Measurements from ENCODE around the gene INTS11. TPM values are rescaled to one million over a fixed set of nuclear protein-coding genes. Genes with fewer than 3 reads are reported as not detected.

INTS11 gene
- polyA plus RNA-seq, 2 of the 4 experiments (the other 2 are of a cell fraction), result 41.9 to 62.9 TPM

- DNase-seq (ENCODE audit: low read depth in 1 of 2, low spot score in 1 of 2), result no peak
- WGBS (ENCODE audit: missing lambda C conversion rate), result 57% methylated on average over 8 of the region's 11 CpGs
- no peak for TF ChIP-seq CTCF (IDR thresholded peaks at IDR 0.05)
- no peak for TF ChIP-seq E2F6 (IDR thresholded peaks at IDR 0.05; ENCODE audit: borderline replicate concordance, low read depth)
- TF ChIP-seq SMC3 (IDR thresholded peaks at IDR 0.05), result no peak
- no peak for TF ChIP-seq KDM5A (IDR thresholded peaks at IDR 0.05)
- no peak for TF ChIP-seq PHF8 (IDR thresholded peaks at IDR 0.05; ENCODE audit: borderline replicate concordance, low read depth)
- no peak for TF ChIP-seq GATA3 (IDR thresholded peaks at IDR 0.05; ENCODE audit: borderline replicate concordance)
- no peak for TF ChIP-seq TP53 (CRISPR knock-in tag; IDR thresholded peaks at IDR 0.05)
- no peak for TF ChIP-seq NR3C1 (IDR thresholded peaks at IDR 0.05)
- no peak for TF ChIP-seq RAD21 (conservative IDR thresholded peaks at IDR 0.05 in 1 of 2, IDR thresholded peaks at IDR 0.05 in 1 of 2)
- TF ChIP-seq CEBPB (IDR thresholded peaks at IDR 0.05), result no peak
- no peak for TF ChIP-seq ZNF302 (CRISPR knock-in tag; IDR thresholded peaks at IDR 0.05)
- no peak for TF ChIP-seq PBX3 (IDR thresholded peaks at IDR 0.05)
- TF ChIP-seq TFCP2L1 (CRISPR knock-in tag; IDR thresholded peaks at IDR 0.05), result no peak
- TF ChIP-seq NPAS2 (CRISPR knock-in tag; IDR thresholded peaks at IDR 0.05; ENCODE audit: borderline replicate concordance), result no peak
- TF ChIP-seq ZFP36 (IDR thresholded peaks at IDR 0.05; ENCODE audit: borderline replicate concordance, partially characterized antibody), result no peak
- no peak for TF ChIP-seq RFX5 (IDR thresholded peaks at IDR 0.05)
- H3K4me2 ChIP-seq, result peak overlapping the region; percentile 91
- H3K9me3 ChIP-seq, result no peaks in the 10 kb centered on the region
- CTCF ChIA-PET, result interaction anchor here (1.1 to 1.6 kb wide), 5 partner anchors 15 to 325 kb away, joined by 3 to 7 read pairs (median 3); no protein-coding TSS in a partner anchor
- FAIRE-seq, result no peak
- ATAC-seq, result peak in 1 of 2 experiments; percentile 8; a peak in 3 of 6 replicates
- peak overlapping the region; percentile 91 for H3K4me3 ChIP-seq
- peaks cover 41% of the 10 kb centered on the region for H3K4me1 ChIP-seq
- POLR2A ChIA-PET, result no interaction called here
- peak overlapping the region; percentile 87 to 95 for H3K27ac ChIP-seq
These were observed 18.3 kb downstream of the INTS11 start for GRCh38 chr1:1306070-1306660.

- DNase-seq (ENCODE audit: low read depth in 1 of 2, low spot score in 1 of 2), result peak in 1 of 2 experiments; percentile 53
- Histone ChIP-seq H3K4me2 (peak overlapping the region; percentile 91), H3K9me3 (no peaks in the 10 kb centered on the region), H3K4me1 (peaks cover 41% of the 10 kb centered on the region), H3K27ac (peak overlapping the region; percentile 87 to 95), H3K4me3 (peak overlapping the region; percentile 29)
- POLR2A ChIA-PET, result no interaction called here
- FAIRE-seq, result no peak
- 64% methylated on average over 5 of the region's 25 CpGs for WGBS (ENCODE audit: missing lambda C conversion rate)
- no peak for TF ChIP-seq FOSL2 (IDR thresholded peaks at IDR 0.05)
- peak; percentile 50 for TF ChIP-seq FOSL2 (CRISPR knock-in tag; IDR thresholded peaks at IDR 0.05)
- TF ChIP-seq KDM1A (IDR thresholded peaks at IDR 0.05; ENCODE audit: low read depth), result no peak
- no peak for TF ChIP-seq GATA3 (IDR thresholded peaks at IDR 0.05; ENCODE audit: borderline replicate concordance)
- TF ChIP-seq BCL3 (IDR thresholded peaks at IDR 0.05), result no peak
- peak; percentile 24 for TF ChIP-seq MAFK (IDR thresholded peaks at IDR 0.05; ENCODE audit: partially characterized antibody)
- CTCF ChIA-PET, result interaction anchor here (0.9 to 1.6 kb wide), 10 partner anchors 10 to 324 kb away, joined by 3 to 7 read pairs (median 3); no protein-coding TSS in a partner anchor
- ATAC-seq, result peak in 1 of 2 experiments; percentile 34; a peak in 3 of 6 replicates
These were observed 19.0 kb downstream of the INTS11 start for GRCh38 chr1:1305300-1306069.

All from A549 (cell line).